ENCODE data around the gene PRDM12. TPM values are rescaled to one million over a fixed set of nuclear protein-coding genes. Genes with fewer than 3 reads are reported as not detected.

PRDM12 gene
- total and polyA plus RNA-seq, 2 donors (not counting 1 experiment from before 2014, with no cell fraction given): not detected

DNA sequence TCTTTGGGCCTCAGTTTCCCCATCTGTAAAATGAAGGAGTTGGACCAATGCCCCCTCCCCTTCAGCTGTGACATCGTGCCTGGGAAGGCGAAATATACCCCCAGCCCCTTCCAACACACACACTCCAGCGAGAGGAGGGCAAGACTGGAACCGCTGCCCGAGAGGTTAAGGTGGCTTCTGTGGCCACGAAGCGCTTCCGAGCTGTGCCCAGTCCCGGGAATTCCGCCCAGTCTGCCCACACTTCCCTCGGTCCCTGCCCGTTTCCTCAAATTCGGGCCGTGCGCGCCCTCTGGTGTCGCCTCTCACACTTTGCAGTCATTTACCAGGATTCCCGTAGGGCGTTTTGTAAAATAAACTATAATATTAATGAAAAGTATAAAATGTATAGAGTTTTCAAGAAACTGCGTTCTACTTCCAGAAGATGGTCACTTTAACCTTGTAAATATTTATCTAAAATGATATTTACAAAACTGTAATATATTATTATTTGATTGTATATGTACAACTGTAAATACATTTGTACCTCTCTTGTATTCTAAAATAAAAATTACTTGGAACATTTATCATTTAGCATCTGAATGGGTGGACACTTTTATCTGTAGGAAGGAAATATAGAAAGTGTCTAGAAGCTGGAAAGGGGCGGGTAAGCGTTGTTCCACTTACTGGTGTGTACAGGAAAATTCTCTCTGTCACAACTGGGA lies 18.2 kb downstream of the PRDM12 start:
- Histone ChIP-seq H3K9me3 (ENCODE audit: control extremely low read depth in 1 of 3, control insufficient read depth in 2 of 3, insufficient read depth in 1 of 3, low read length in 2 of 3) (peaks cover 0 to 5% (median 5%) of the 10 kb centered on the region in 3 donors), H3K27ac (ENCODE audit: low read length in 2 of 2) (no peak overlapping the region), H3K36me3 (replicated peaks in 1 of 2; ENCODE audit: control extremely low read depth in 1 of 2, control insufficient read depth in 1 of 2, extremely low read depth in 1 of 2, insufficient read depth in 2 of 2, low read length in 1 of 2) (no peaks in the 10 kb centered on the region), H3K4me2 (replicated peaks; ENCODE audit: low read depth, low read length, poor library complexity, severe bottlenecking) (peak overlapping the region; percentile 97), H2AFZ (ENCODE audit: insufficient read depth, low read depth, low read length, poor library complexity, severe bottlenecking) (peak overlapping the region; percentile 92), H3K9ac (ENCODE audit: low read length) (peak overlapping the region; percentile 70), H3K4me1 (ENCODE audit: control insufficient read depth in 2 of 2, insufficient read depth in 2 of 2, low read length in 2 of 2) (peaks cover 12% of the 10 kb centered on the region in 2 donors), H3K27me3 (replicated peaks in 1 of 4; ENCODE audit: control extremely low read depth in 1 of 4, control insufficient read depth in 3 of 4, insufficient read depth in 4 of 4, low read length in 3 of 4) (peaks cover 0 to 36% (median 4%) of the 10 kb centered on the region in 4 experiments), H4K20me1 (ENCODE audit: control insufficient read depth, insufficient read depth, low read length, poor library complexity, severe bottlenecking) (no peaks in the 10 kb centered on the region), H3K79me2 (ENCODE audit: control insufficient read depth, insufficient read depth, low read length) (no peaks in the 10 kb centered on the region), H3K4me3 (ENCODE audit: control extremely low read depth in 1 of 5, extremely low read depth in 1 of 5, insufficient read depth in 1 of 5, low read depth in 2 of 5, low read length in 4 of 5) (peak overlapping the region; percentile 11 to 71 (median 61))
- TF ChIP-seq, protein P1, sequence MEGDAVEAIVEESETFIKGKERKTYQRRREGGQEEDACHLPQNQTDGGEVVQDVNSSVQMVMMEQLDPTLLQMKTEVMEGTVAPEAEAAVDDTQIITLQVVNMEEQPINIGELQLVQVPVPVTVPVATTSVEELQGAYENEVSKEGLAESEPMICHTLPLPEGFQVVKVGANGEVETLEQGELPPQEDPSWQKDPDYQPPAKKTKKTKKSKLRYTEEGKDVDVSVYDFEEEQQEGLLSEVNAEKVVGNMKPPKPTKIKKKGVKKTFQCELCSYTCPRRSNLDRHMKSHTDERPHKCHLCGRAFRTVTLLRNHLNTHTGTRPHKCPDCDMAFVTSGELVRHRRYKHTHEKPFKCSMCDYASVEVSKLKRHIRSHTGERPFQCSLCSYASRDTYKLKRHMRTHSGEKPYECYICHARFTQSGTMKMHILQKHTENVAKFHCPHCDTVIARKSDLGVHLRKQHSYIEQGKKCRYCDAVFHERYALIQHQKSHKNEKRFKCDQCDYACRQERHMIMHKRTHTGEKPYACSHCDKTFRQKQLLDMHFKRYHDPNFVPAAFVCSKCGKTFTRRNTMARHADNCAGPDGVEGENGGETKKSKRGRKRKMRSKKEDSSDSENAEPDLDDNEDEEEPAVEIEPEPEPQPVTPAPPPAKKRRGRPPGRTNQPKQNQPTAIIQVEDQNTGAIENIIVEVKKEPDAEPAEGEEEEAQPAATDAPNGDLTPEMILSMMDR (IDR thresholded peaks at IDR 0.05): peak; percentile 89
- no peak for TF ChIP-seq EZH2 (IDR thresholded peaks at IDR 0.05; ENCODE audit: borderline replicate concordance, insufficient read depth, low read depth, low read length, poor library complexity, severe bottlenecking)
- POLR2A ChIA-PET: interaction anchor here (0.7 to 0.9 kb wide), 2 partner anchors 11 to 18 kb away, joined by 3 to 4 read pairs; partner anchors contain the start of gene EXOSC2
- Mint-ChIP-seq H3K4me3 (peak overlapping the region; percentile 97), H3K27ac (peak overlapping the region; percentile 53), H3K9me3 (ENCODE audit: insufficient read depth) (no peaks in the 10 kb centered on the region), H3K4me1 (peaks cover 8% of the 10 kb centered on the region), H3K27me3 (peaks cover 9% of the 10 kb centered on the region)
- CTCF ChIA-PET: interaction anchor here (0.7 to 2.2 kb wide), 28 partner anchors 8 to 364 kb away, joined by 3 to 43 read pairs (median 4); partner anchors contain the start of genes EXOSC2 and PRDM12
- intact Hi-C loops (cut with micrococcal nuclease): loop anchor here (1.0 to 10.0 kb wide), 3 partner anchors 11 to 578 kb away; partner anchors contain the start of genes EXOSC2 and FUBP3
- ATAC-seq (ENCODE audit: low read depth): peak; percentile 41
- WGBS (ENCODE audit: insufficient coverage): 9% methylated on average over 11 of the region's 22 CpGs
- peak; percentile 74 for DNase-seq

DNA sequence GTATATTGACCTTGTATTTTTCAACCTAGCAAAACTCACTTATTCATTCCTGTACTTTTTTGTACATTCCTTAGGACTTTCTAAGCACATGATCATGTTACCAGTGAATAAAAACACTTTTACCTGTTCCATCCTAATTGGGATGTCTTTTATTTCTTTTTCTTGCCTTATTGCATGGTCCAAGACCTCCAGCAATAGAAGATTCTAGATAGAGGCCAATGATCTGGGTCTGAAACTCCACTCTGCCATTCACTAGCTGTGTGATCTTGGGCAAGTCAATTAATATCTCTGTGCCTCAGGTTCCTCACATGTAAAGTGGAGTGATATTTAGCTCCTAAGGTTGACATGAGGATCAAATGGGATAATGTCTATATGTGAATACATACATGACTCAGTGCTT lies 20.7 kb downstream of the PRDM12 start:
- Mint-ChIP-seq H3K4me1 (peaks cover 14% of the 10 kb centered on the region), H3K9me3 (ENCODE audit: insufficient read depth) (no peaks in the 10 kb centered on the region), H3K27me3 (peaks cover 15% of the 10 kb centered on the region), H3K27ac (no peak overlapping the region), H3K4me3 (no peak overlapping the region)
- intact Hi-C loops (cut with micrococcal nuclease): loop anchor here (10.0 kb wide), 1 partner anchor 580 kb away; no protein-coding TSS in a partner anchor
- no peak overlapping the region for H3K9ac ChIP-seq (ENCODE audit: low read length)
- peaks cover 0 to 5% (median 5%) of the 10 kb centered on the region in 3 donors for H3K9me3 ChIP-seq (ENCODE audit: control extremely low read depth in 1 of 3, control insufficient read depth in 2 of 3, insufficient read depth in 1 of 3, low read length in 2 of 3)
- CTCF ChIA-PET: interaction anchor here (0.8 to 2.5 kb wide), 6 partner anchors 10 to 231 kb away, joined by 3 to 21 read pairs (median 5); no protein-coding TSS in a partner anchor
- no peak overlapping the region for H3K4me2 ChIP-seq (replicated peaks; ENCODE audit: low read depth, low read length, poor library complexity, severe bottlenecking)
- ATAC-seq (ENCODE audit: low read depth): no peak
- H3K4me3 ChIP-seq (ENCODE audit: control extremely low read depth in 1 of 5, extremely low read depth in 1 of 5, insufficient read depth in 1 of 5, low read depth in 2 of 5, low read length in 4 of 5): no peak overlapping the region
- H3K4me1 ChIP-seq (ENCODE audit: control insufficient read depth in 2 of 2, insufficient read depth in 2 of 2, low read length in 2 of 2): peaks cover 12% of the 10 kb centered on the region in 2 donors
- H2AFZ ChIP-seq (ENCODE audit: insufficient read depth, low read depth, low read length, poor library complexity, severe bottlenecking): no peak overlapping the region
- no peaks in the 10 kb centered on the region for H3K36me3 ChIP-seq (replicated peaks in 1 of 2; ENCODE audit: control extremely low read depth in 1 of 2, control insufficient read depth in 1 of 2, extremely low read depth in 1 of 2, insufficient read depth in 2 of 2, low read length in 1 of 2)
- peaks cover 0 to 37% (median 4%) of the 10 kb centered on the region in 4 experiments for H3K27me3 ChIP-seq (replicated peaks in 1 of 4; ENCODE audit: control extremely low read depth in 1 of 4, control insufficient read depth in 3 of 4, insufficient read depth in 4 of 4, low read length in 3 of 4)
- POLR2A ChIA-PET: interaction anchor here (1.0 kb wide), 1 partner anchor 8 kb away, joined by 3 read pairs; the partner anchor contains the start of gene EXOSC2
- no peaks in the 10 kb centered on the region for H3K79me2 ChIP-seq (ENCODE audit: control insufficient read depth, insufficient read depth, low read length)
- DNase-seq: no peak
- H3K27ac ChIP-seq (ENCODE audit: low read length in 2 of 2): no peak overlapping the region
- no peaks in the 10 kb centered on the region for H4K20me1 ChIP-seq (ENCODE audit: control insufficient read depth, insufficient read depth, low read length, poor library complexity, severe bottlenecking)
- TF ChIP-seq EZH2 (IDR thresholded peaks at IDR 0.05; ENCODE audit: borderline replicate concordance, insufficient read depth, low read depth, low read length, poor library complexity, severe bottlenecking): no peak
- TF ChIP-seq, protein P1 (IDR thresholded peaks at IDR 0.05): no peak
